GM12865 (cell line): ENCODE data around the gene MYH10.

ENCODE experiments used
- DNase-seq: peaks from one replicate; pipeline ENCODE4 v3.0.0; 2010; ENCODE audit warnings: low read depth
- H3K4me3 ChIP-seq: 2 replicates; pipeline ENCODE4 v1.5.1; 2011; ENCODE audit warnings: mild to moderate bottlenecking, low read depth, low read length, control low read depth
- TF ChIP-seq, protein P1 (sequence below): IDR thresholded peaks from 2 replicates; pipeline ENCODE4 v1.5.1; 2011; ENCODE audit warnings: low read length, control low read depth, low read depth, inconsistent platforms; ENCODE audit not compliant: insufficient read depth; ENCODE audit errors: missing control alignments

The MYH10 gene

DNA sequence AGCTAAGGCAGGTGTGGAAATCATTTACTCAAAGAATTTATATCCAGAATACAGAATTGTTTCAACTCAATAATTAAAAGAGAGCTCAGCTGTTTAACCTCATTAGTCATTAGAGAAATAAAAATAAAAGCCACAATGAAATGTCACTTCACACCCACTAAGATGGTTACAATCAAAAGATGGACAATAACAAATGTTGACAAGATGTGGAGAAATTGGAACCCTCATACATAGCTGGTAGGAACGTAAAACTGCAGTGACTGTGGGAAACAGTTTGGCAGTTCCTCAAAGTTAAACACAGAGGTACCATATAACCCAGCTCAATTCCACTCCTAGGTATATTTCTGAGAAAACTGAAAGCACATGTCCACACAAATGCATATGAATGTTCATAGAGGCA is 145.0 kb downstream of the MYH10 start:
- no peak for DNase-seq
- TF ChIP-seq, protein P1, sequence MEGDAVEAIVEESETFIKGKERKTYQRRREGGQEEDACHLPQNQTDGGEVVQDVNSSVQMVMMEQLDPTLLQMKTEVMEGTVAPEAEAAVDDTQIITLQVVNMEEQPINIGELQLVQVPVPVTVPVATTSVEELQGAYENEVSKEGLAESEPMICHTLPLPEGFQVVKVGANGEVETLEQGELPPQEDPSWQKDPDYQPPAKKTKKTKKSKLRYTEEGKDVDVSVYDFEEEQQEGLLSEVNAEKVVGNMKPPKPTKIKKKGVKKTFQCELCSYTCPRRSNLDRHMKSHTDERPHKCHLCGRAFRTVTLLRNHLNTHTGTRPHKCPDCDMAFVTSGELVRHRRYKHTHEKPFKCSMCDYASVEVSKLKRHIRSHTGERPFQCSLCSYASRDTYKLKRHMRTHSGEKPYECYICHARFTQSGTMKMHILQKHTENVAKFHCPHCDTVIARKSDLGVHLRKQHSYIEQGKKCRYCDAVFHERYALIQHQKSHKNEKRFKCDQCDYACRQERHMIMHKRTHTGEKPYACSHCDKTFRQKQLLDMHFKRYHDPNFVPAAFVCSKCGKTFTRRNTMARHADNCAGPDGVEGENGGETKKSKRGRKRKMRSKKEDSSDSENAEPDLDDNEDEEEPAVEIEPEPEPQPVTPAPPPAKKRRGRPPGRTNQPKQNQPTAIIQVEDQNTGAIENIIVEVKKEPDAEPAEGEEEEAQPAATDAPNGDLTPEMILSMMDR: no peak
- H3K4me3 ChIP-seq: no peak overlapping the region

DNA sequence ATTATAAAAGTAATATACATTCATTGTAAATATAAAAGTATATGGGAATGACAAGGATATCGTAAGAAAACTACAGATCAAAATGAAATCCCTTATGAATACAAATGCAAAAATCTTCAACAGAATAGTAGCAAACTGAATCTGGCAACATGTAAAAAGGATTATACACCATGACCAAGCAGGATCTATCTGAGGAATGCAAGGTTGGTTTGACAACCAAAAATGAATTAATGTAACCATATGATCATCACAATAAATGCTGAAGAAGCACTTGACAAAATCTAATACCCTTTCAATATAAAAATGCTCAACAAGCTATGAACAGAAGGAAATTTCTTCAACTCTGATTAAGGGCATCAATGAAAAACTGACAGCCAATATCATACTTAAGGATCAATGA is 146.1 kb downstream of the MYH10 start:
- H3K4me3 ChIP-seq: no peak overlapping the region
- TF ChIP-seq, protein P1: no peak
- no peak for DNase-seq

DNA sequence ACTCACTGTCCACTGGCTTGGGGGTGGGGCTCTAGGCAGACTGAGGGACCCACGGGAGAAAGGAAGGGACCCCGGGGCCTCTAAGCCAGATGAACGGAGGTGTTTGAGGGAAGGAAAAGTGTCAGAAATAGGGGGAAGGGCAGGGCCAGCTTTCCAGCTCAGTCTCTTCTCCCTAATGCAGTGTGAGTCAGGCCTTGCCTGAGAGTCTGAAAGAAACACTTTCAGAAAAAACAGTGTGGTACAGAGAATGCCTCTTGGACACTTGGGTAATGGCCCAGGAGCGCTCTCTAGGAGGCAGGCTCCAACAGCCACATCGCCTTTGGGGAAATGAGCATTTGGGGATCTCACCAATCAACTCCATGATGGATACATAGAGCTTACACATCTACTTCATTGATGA is 148.0 kb downstream of the MYH10 start:
- no peak overlapping the region for H3K4me3 ChIP-seq
- TF ChIP-seq, protein P1: no peak
- no peak for DNase-seq

DNA sequence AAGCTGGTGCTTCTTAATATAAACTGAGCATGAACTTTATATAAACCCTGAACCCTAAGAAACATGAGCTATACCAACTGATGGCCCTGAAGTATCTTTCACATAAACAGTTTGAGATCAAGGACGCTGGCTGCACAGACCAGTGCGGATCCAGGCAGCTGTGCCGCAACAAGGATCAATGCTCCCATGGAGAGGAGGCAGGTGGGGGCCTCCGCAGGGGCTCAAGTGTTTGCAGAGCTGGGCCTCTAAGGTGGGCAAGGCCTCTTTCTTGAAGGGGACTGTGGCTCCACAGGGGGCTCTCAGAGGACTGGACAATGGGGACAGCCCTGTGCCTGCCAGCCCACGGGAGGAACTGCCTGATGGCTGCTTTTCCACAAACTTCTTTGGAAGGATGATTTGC is 148.8 kb downstream of the MYH10 start:
- TF ChIP-seq, protein P1: no peak
- H3K4me3 ChIP-seq: no peak overlapping the region
- DNase-seq: no peak

DNA sequence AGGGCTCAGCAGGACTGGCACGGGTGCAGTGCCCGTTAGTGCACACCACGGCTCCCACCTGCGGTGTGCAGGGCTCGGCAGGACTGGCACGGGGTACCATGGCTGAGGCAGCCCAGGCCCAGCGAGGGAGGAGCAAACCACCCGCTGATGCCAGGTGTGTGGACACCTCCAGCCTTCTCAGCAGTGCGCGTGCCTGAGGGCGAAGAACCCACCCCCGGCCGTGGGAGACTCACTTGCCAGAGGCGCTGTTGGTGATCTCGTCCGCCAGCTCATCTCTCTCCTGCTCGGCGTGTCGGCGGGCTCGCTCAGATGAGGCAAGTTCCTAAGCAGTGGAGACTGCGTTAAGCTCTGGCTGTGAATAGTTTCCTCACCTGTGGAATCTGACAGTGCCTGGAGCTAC is 149.4 kb downstream of the MYH10 start:
- TF ChIP-seq, protein P1: no peak

DNA sequence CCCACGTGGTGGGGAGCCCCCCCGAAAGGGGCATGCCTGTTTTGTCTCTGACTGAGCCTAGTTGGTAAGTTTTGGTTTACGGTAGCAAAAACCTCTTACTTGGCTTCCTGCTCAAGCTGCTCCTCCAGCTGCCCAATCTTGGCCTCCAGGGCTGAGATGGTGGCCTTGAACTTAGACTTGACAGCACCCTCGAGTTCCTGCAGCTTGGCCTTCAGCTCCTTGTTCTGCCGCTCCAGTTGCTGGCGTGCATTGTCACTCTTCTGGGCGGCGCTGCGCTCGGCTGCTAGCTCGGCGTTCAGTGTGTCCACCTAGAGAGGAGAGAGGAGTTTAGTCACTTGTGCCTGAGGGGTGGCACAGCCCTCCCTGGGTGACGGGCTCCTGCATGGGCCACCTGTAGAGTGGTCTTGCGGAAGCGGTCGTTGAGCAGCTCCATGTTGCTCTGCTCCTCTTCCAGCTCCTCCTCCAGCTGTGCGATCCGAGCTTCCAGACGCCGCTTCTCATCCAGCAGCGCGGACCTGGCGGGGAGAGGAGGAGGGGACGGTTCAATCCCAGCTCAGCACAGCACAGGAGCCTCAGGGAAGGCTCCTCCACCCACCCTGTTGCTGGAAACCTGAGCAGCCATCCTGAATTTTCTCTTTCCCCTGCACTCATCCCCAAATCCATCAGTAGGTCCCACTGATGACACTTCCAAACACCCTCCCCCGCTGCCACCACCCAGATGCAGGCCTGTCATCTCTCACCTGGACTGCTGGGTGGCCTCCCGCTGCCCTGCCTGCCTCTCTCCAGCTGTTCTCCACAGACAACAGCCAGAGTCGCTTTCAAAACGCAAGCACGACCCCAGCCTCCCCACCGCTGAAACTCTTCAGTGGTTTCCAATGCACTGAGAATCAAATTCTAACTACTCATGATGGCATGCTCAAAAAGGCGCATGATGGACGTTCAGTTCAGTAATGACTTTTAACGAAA is 150.2 kb downstream of the MYH10 start:
- TF ChIP-seq, protein P1: no peak
- no peak for DNase-seq
- H3K4me3 ChIP-seq: no peak overlapping the region

More for the DNA sequence above, 149.4 kb downstream of the MYH10 start:
- DNase-seq: no peak
- no peak overlapping the region for H3K4me3 ChIP-seq
